ENCODE measurements around the gene CMC2.

- TF ChIP-seq POLR2A (IDR thresholded peaks at IDR 0.05; ENCODE audit: low read length): no peak
- no peak for TF ChIP-seq GATA1 (IDR thresholded peaks at IDR 0.05; ENCODE audit: low read depth, low read length)
Measured at GRCh38 chr16:80947239-80947638, 59.4 kb downstream of the CMC2 start.
